Upper lobe of left lung (tissue), 6 donors: ENCODE data around the gene SMYD3. TPM values are rescaled to one million over a fixed set of nuclear protein-coding genes. Genes with fewer than 3 reads are reported as not detected.
A peak's percentile ranks its signal among the peaks of the same experiment; 100 is the strongest.

Experiments used
- ATAC-seq, 2 donors: fragments of 200-7000 bp; cut with Tn5 transposase; one replicate each; pipeline ENCODE4 v1.9.1; 2022; ENCODE audit warnings: mild to moderate bottlenecking in 2 of 2, moderate library complexity in 2 of 2; ENCODE audit not compliant: low FRiP score in 2 of 2
- DNase-seq, 2 donors: peaks; one replicate each; pipeline ENCODE4 v3.0.0-alpha.2; 2019 to 2020
- H3K27ac ChIP-seq, 4 donors: fragments of 200-600 bp; sonication (generic); one replicate each; pipeline ENCODE4 v1.5.1; 2016 to 2019
- H3K27me3 ChIP-seq, 4 donors: fragments of 200-600 bp; sonication (generic); one replicate each; pipeline ENCODE4 v1.5.1; 2017 to 2019
- H3K36me3 ChIP-seq, 4 donors: fragments of 200-600 bp; sonication (generic); one replicate each; pipeline ENCODE4 v1.5.1; 2016 to 2019
- H3K4me1 ChIP-seq, 4 donors: fragments of 200-600 bp; sonication (generic); one replicate each; pipeline ENCODE4 v1.5.1; 2018 to 2019
- H3K4me3 ChIP-seq, 4 donors: fragments of 200-600 bp; sonication (generic); one replicate each; pipeline ENCODE4 v1.5.1; 2017 to 2019; ENCODE audit warnings: mild to moderate bottlenecking in 2 of 4, moderate library complexity in 1 of 4
- H3K9me3 ChIP-seq, 4 donors: fragments of 200-600 bp; sonication (generic); one replicate each; pipeline ENCODE4 v1.5.1; 2018 to 2019
- CTCF ChIP-seq, 6 experiments: fragments of 450-650 bp in 4 of 6; fragments of 200-600 bp in 2 of 6; sonication (generic) in 2 of 6; IDR thresholded peaks; one replicate each; pipeline ENCODE4 v1.5.1; 2016 to 2019; ENCODE audit warnings: antibody characterized with exemption in 6 of 6
- EP300 ChIP-seq, 4 donors: sonication (generic); formaldehyde crosslinking; IDR thresholded peaks; one replicate each; pipeline ENCODE4 v1.5.1; 2017; ENCODE audit warnings: antibody characterized with exemption in 4 of 4, control low read depth in 2 of 4
- POLR2A ChIP-seq, 4 donors: fragments of 450-650 bp; IDR thresholded peaks; one replicate each; pipeline ENCODE4 v1.5.1; 2016 to 2017; ENCODE audit warnings: antibody characterized with exemption in 4 of 4, mild to moderate bottlenecking in 2 of 4
- POLR2AphosphoS5 ChIP-seq, 2 donors: sonication (generic); formaldehyde crosslinking; IDR thresholded peaks; one replicate each; pipeline ENCODE4 v1.5.1; 2017; ENCODE audit warnings: antibody characterized with exemption in 2 of 2
- WGBS, 2 donors: methylation state at CpG; one replicate each; pipeline ENCODE4 v1.1.5; 2017 to 2018; 5-methylcytosine and 5-hydroxymethylcytosine counted together
- total RNA-seq, 6 donors: library from RNA; depleted of rRNA in 4 of 6; stranded (reverse); fragments of >200 nt in 4 of 6; gene quantifications; one replicate each; pipeline versions ENCODE4 v1.1.0 to v1.2.1, GENCODE V29; 2016 to 2021
- donor health status: DM: no; HTN: no; CAD: no; lungs with moderate emphysema.
- donor health status: DM: no; HTN: yes; CAD: no; lungs with severe emphysema.

The SMYD3 gene
- total RNA-seq, 6 donors from 2014 or later = 22.7 to 109 (median 34.0) TPM

GRCh38 chr1:245762396-245762910, 744.6 kb downstream of the SMYD3 start:
- Histone ChIP-seq H3K27me3 (no peaks in the 10 kb centered on the region), H3K36me3 (peaks cover 0 to 4% (median under 1%) of the 10 kb centered on the region in 4 donors), H3K9me3 (no peaks in the 10 kb centered on the region), H3K4me3 (no peak overlapping the region), H3K4me1 (no peaks in the 10 kb centered on the region), H3K27ac (no peak overlapping the region)
- TF ChIP-seq POLR2A (IDR thresholded peaks at IDR 0.05) (no peak), EP300 (IDR thresholded peaks at IDR 0.05) (no peak), CTCF (IDR thresholded peaks at IDR 0.05) (no peak)
- ATAC-seq = no peak
- peak in 1 of 2 donors; percentile 32 for DNase-seq
- WGBS, 2 donors = 90 to 92% methylated on average over 18 to 19 of the region's 19 CpGs

GRCh38 chr1:245760301-245760700, 746.8 kb downstream of the SMYD3 start:
- no peak for TF ChIP-seq POLR2AphosphoS5 (IDR thresholded peaks at IDR 0.05)
- TF ChIP-seq CTCF (IDR thresholded peaks at IDR 0.05) = no peak
- TF ChIP-seq EP300 (IDR thresholded peaks at IDR 0.05) = no peak
- TF ChIP-seq POLR2A (IDR thresholded peaks at IDR 0.05) = no peak
- peaks cover 0 to 3% (median 0%) of the 10 kb centered on the region in 4 donors for H3K9me3 ChIP-seq
- no peaks in the 10 kb centered on the region for H3K4me1 ChIP-seq
- no peaks in the 10 kb centered on the region for H3K27me3 ChIP-seq
- no peak overlapping the region for H3K4me3 ChIP-seq
- no peak for ATAC-seq
- WGBS, 2 donors = 91 to 94% methylated on average over 4 of the region's 4 CpGs
- no peak for DNase-seq
- no peak overlapping the region for H3K27ac ChIP-seq
- H3K36me3 ChIP-seq = peaks cover 0 to 4% (median 0%) of the 10 kb centered on the region in 4 donors

GRCh38 chr1:245754463-245754961, 752.6 kb downstream of the SMYD3 start:
- H3K9me3 ChIP-seq = peaks cover 0 to 6% (median 0%) of the 10 kb centered on the region in 4 donors
- TF ChIP-seq POLR2AphosphoS5 (IDR thresholded peaks at IDR 0.05) (no peak), CTCF (IDR thresholded peaks at IDR 0.05) (no peak), EP300 (IDR thresholded peaks at IDR 0.05) (no peak), POLR2A (IDR thresholded peaks at IDR 0.05) (no peak)
- H3K27ac ChIP-seq = no peak overlapping the region
- peaks cover 0 to 3% (median 0%) of the 10 kb centered on the region in 4 donors for H3K4me1 ChIP-seq
- ATAC-seq (no peak), DNase-seq (no peak)
- H3K4me3 ChIP-seq = no peak overlapping the region
- no peaks in the 10 kb centered on the region for H3K27me3 ChIP-seq
- H3K36me3 ChIP-seq = no peaks in the 10 kb centered on the region
- 57 to 61% methylated on average over 3 of the region's 3 CpGs for WGBS, 2 donors

GRCh38 chr1:245753807-245754206, 753.3 kb downstream of the SMYD3 start:
- H3K36me3 ChIP-seq = peaks cover 0 to 5% (median 0%) of the 10 kb centered on the region in 4 donors
- ATAC-seq = no peak
- H3K4me3 ChIP-seq = no peak overlapping the region
- H3K27me3 ChIP-seq = no peaks in the 10 kb centered on the region
- H3K27ac ChIP-seq = no peak overlapping the region
- 93 to 100% methylated on average over 2 of the region's 2 CpGs for WGBS, 2 donors
- TF ChIP-seq POLR2A (IDR thresholded peaks at IDR 0.05) = no peak
- TF ChIP-seq CTCF (IDR thresholded peaks at IDR 0.05) = no peak
- no peak for TF ChIP-seq EP300 (IDR thresholded peaks at IDR 0.05)
- TF ChIP-seq POLR2AphosphoS5 (IDR thresholded peaks at IDR 0.05) = no peak
- DNase-seq = no peak
- H3K4me1 ChIP-seq = peaks cover 0 to 3% (median 0%) of the 10 kb centered on the region in 4 donors
- H3K9me3 ChIP-seq = peaks cover 0 to 6% (median 0%) of the 10 kb centered on the region in 4 donors

- 57 to 86% methylated on average over 1 to 3 of the region's 3 CpGs for WGBS, 2 donors
- Histone ChIP-seq H3K27ac (no peak overlapping the region), H3K4me3 (no peak overlapping the region), H3K36me3 (peaks cover 0 to 8% (median 0%) of the 10 kb centered on the region in 4 donors), H3K27me3 (no peaks in the 10 kb centered on the region), H3K9me3 (peaks cover 0 to 6% (median 0%) of the 10 kb centered on the region in 4 donors), H3K4me1 (peaks cover 0 to 3% (median 0%) of the 10 kb centered on the region in 4 donors)
- TF ChIP-seq CTCF (IDR thresholded peaks at IDR 0.05) (no peak), EP300 (IDR thresholded peaks at IDR 0.05) (no peak), POLR2A (IDR thresholded peaks at IDR 0.05) (no peak), POLR2AphosphoS5 (IDR thresholded peaks at IDR 0.05) (no peak)
- DNase-seq = no peak
- ATAC-seq = no peak
These were observed 754.5 kb downstream of the SMYD3 start for GRCh38 chr1:245752561-245752960.
